MM.1S (cell line): ENCODE data around the gene FOSL1.
A peak's percentile ranks its signal among the peaks of the same experiment; 100 is the strongest.

Source experiments
- DNase-seq: peaks from one replicate; pipeline ENCODE4 v3.0.0-alpha.2; 2015
- H2AFZ ChIP-seq: fragments of 300-600 bp; sonication (generic); 2 replicates; pipeline ENCODE4 v1.6.0; 2016; ENCODE audit warnings: antibody characterized with exemption, low read length
- H3F3A ChIP-seq: fragments of 300-600 bp; sonication (generic); 2 replicates; pipeline ENCODE4 v1.6.1; 2016; ENCODE audit warnings: mild to moderate bottlenecking, antibody characterized with exemption, low read length, moderate library complexity, mixed read lengths; ENCODE audit not compliant: insufficient read depth
- H3K27ac ChIP-seq: fragments of 300-600 bp; sonication (generic); 2 replicates; pipeline ENCODE4 v1.5.1; 2016; ENCODE audit warnings: mild to moderate bottlenecking, low read length
- H3K27me3 ChIP-seq: fragments of 300-600 bp; sonication (generic); replicated peaks from 2 replicates; pipeline ENCODE4 v1.6.0; 2016; ENCODE audit warnings: low read length; ENCODE audit not compliant: insufficient read depth
- H3K36me3 ChIP-seq: fragments of 300-600 bp; sonication (generic); replicated peaks from 2 replicates; pipeline ENCODE4 v1.6.1; 2016; ENCODE audit warnings: mild to moderate bottlenecking, low read length, mixed read lengths; ENCODE audit not compliant: insufficient read depth
- H3K4me1 ChIP-seq: fragments of 300-600 bp; sonication (generic); 2 replicates; pipeline ENCODE4 v1.6.1; 2016; ENCODE audit warnings: low read length, mixed read lengths
- H3K4me2 ChIP-seq: fragments of 300-600 bp; sonication (generic); 2 replicates; pipeline ENCODE4 v1.6.0; 2016; ENCODE audit warnings: low read depth, low read length
- H3K4me3 ChIP-seq: fragments of 300-600 bp; sonication (generic); 2 replicates; pipeline ENCODE4 v1.5.1; 2016; ENCODE audit warnings: low read length, mixed read lengths
- H3K79me2 ChIP-seq: fragments of 300-600 bp; sonication (generic); 2 replicates; pipeline ENCODE4 v1.6.1; 2016; ENCODE audit warnings: mixed run types, low read length, mixed read lengths
- H3K9ac ChIP-seq: fragments of 300-600 bp; sonication (generic); 2 replicates; pipeline ENCODE4 v1.6.1; 2016; ENCODE audit warnings: low read length, mixed read lengths
- H3K9me2 ChIP-seq: fragments of 300-600 bp; sonication (generic); replicated peaks from 2 replicates; pipeline ENCODE4 v1.6.1; 2016; ENCODE audit warnings: mild to moderate bottlenecking, low read length, mixed read lengths; ENCODE audit not compliant: insufficient read depth
- H3K9me3 ChIP-seq: fragments of 300-600 bp; sonication (generic); replicated peaks from 2 replicates; pipeline ENCODE4 v1.6.1; 2016; ENCODE audit warnings: mild to moderate bottlenecking, low read length, mixed read lengths; ENCODE audit not compliant: insufficient read depth
- H4K20me1 ChIP-seq: fragments of 300-600 bp; sonication (generic); 2 replicates; pipeline ENCODE4 v1.6.1; 2016; ENCODE audit warnings: mild to moderate bottlenecking, low read length, moderate library complexity, mixed read lengths; ENCODE audit not compliant: insufficient read depth
- CTCF ChIP-seq: fragments of 300-600 bp; sonication (generic); IDR thresholded peaks from 2 replicates; pipeline ENCODE4 v1.5.1; 2016; ENCODE audit warnings: antibody characterized with exemption, low read length, mixed read lengths
- EZH2 ChIP-seq: fragments of 300-600 bp; sonication (generic); optimal IDR thresholded peaks from 2 replicates; pipeline ENCODE3; 2017; ENCODE audit warnings: low read depth, mild to moderate bottlenecking, antibody characterized with exemption, low read length, mixed read lengths
- EZH2phosphoT487 ChIP-seq: fragments of 300-600 bp; sonication (generic); IDR thresholded peaks from 2 replicates; pipeline ENCODE4 v1.6.1; 2018; ENCODE audit warnings: antibody characterized with exemption, low read length

Gene FOSL1

GRCh38 chr11:65900899-65901180 is 652 bp upstream of the FOSL1 start:
- Histone ChIP-seq H3K79me2 (no peaks in the 10 kb centered on the region), H3K9me2 (no peaks in the 10 kb centered on the region), H3F3A (peaks cover 13% of the 10 kb centered on the region; the same call in 1 of the 2 replicates), H3K4me2 (peak overlapping the region; percentile 76; the same call in 1 of the 2 replicates), H2AFZ (no peak overlapping the region), H3K27ac (no peak overlapping the region), H3K27me3 (peaks cover 11% of the 10 kb centered on the region), H4K20me1 (no peaks in the 10 kb centered on the region), H3K4me1 (peaks cover 26% of the 10 kb centered on the region), H3K9ac (no peak overlapping the region), H3K36me3 (no peaks in the 10 kb centered on the region), H3K4me3 (peak overlapping the region; percentile 59; the same call in 1 of the 2 replicates), H3K9me3 (no peaks in the 10 kb centered on the region)
- TF ChIP-seq EZH2 (no peak), CTCF (no peak), EZH2phosphoT487 (no peak)
- no peak for DNase-seq

- H2AFZ ChIP-seq = no peak overlapping the region
- H4K20me1 ChIP-seq = no peaks in the 10 kb centered on the region
- no peak overlapping the region for H3K27ac ChIP-seq
- H3K27me3 ChIP-seq = peaks cover 11% of the 10 kb centered on the region
- no peaks in the 10 kb centered on the region for H3K9me2 ChIP-seq
- DNase-seq = no peak
- no peaks in the 10 kb centered on the region for H3K36me3 ChIP-seq
- peaks cover 13% of the 10 kb centered on the region; the same call in 1 of the 2 replicates for H3F3A ChIP-seq
- H3K9me3 ChIP-seq = no peaks in the 10 kb centered on the region
- TF ChIP-seq EZH2phosphoT487 (no peak), EZH2 (no peak), CTCF (no peak)
- peaks cover 26% of the 10 kb centered on the region for H3K4me1 ChIP-seq
- peak overlapping the region; percentile 76 for H3K4me2 ChIP-seq
- H3K9ac ChIP-seq = peak overlapping the region; percentile 58; the same call in 1 of the 2 replicates
- H3K79me2 ChIP-seq = no peaks in the 10 kb centered on the region
- peak overlapping the region; percentile 59 for H3K4me3 ChIP-seq
Measured at GRCh38 chr11:65899356-65900124, 648 bp downstream of the FOSL1 start.

- DNase-seq = no peak
Measured at GRCh38 chr11:65898656-65899355, 1.4 kb downstream of the FOSL1 start.

More at GRCh38 chr11:65898656-65899355, 1.4 kb downstream of the FOSL1 start:
- no peak overlapping the region for H2AFZ ChIP-seq
- no peaks in the 10 kb centered on the region for H3K9me3 ChIP-seq
- H3K4me2 ChIP-seq = no peak overlapping the region
- H3K79me2 ChIP-seq = no peaks in the 10 kb centered on the region
- peaks cover 19% of the 10 kb centered on the region; the same call in 1 of the 2 replicates for H3F3A ChIP-seq
- no peak overlapping the region for H3K9ac ChIP-seq
- H3K9me2 ChIP-seq = no peaks in the 10 kb centered on the region
- TF ChIP-seq CTCF (no peak), EZH2 (no peak), EZH2phosphoT487 (no peak)
- H4K20me1 ChIP-seq = no peaks in the 10 kb centered on the region
- no peak overlapping the region for H3K4me3 ChIP-seq
- peaks cover 27% of the 10 kb centered on the region for H3K4me1 ChIP-seq
- H3K36me3 ChIP-seq = no peaks in the 10 kb centered on the region
- peaks cover 11% of the 10 kb centered on the region for H3K27me3 ChIP-seq
- no peak overlapping the region for H3K27ac ChIP-seq
